Keratinocyte (primary cell): Measurements from ENCODE around the gene ZNF229.

Experiments
- CTCF ChIP-seq, 3 experiments: IDR thresholded peaks in 1 of 3; conservative IDR thresholded peaks in 1 of 3; optimal IDR thresholded peaks in 1 of 3; 2 replicates in 2 of 3; 3 replicates in 1 of 3; pipeline versions ENCODE3 to v1.5.1; 2011; ENCODE audit warnings: low read length in 3 of 3, mild to moderate bottlenecking in 3 of 3, moderate library complexity in 2 of 3, control low read depth in 1 of 3, inconsistent platforms in 1 of 3; ENCODE audit not compliant: insufficient read depth in 2 of 3; ENCODE audit errors: extremely low read depth in 1 of 3
- EZH2 ChIP-seq: IDR thresholded peaks from one replicate; pipeline ENCODE4 v1.6.1; 2012; ENCODE audit warnings: inconsistent platforms, mild to moderate bottlenecking, low read length, moderate library complexity

GRCh38 chr19:44430956-44431355 is 17.3 kb downstream of the ZNF229 start:
- TF ChIP-seq CTCF (optimal IDR thresholded peaks at IDR 0.05 in 1 of 3, IDR thresholded peaks at IDR 0.05 in 1 of 3, conservative IDR thresholded peaks at IDR 0.05 in 1 of 3; ENCODE audit: extremely low read depth in 1 of 3, insufficient read depth in 2 of 3, low read length in 3 of 3) (no peak), EZH2 (no peak)
